ENCODE data around the gene AIF1. TPM values are rescaled to one million over a fixed set of nuclear protein-coding genes. Genes with fewer than 3 reads are reported as not detected.
A peak's percentile ranks its signal among the peaks of the same experiment; 100 is the strongest.

AIF1 gene
- total RNA-seq, 2 donors from 2014 or later, result 8.3 to 27.3 TPM

DNA sequence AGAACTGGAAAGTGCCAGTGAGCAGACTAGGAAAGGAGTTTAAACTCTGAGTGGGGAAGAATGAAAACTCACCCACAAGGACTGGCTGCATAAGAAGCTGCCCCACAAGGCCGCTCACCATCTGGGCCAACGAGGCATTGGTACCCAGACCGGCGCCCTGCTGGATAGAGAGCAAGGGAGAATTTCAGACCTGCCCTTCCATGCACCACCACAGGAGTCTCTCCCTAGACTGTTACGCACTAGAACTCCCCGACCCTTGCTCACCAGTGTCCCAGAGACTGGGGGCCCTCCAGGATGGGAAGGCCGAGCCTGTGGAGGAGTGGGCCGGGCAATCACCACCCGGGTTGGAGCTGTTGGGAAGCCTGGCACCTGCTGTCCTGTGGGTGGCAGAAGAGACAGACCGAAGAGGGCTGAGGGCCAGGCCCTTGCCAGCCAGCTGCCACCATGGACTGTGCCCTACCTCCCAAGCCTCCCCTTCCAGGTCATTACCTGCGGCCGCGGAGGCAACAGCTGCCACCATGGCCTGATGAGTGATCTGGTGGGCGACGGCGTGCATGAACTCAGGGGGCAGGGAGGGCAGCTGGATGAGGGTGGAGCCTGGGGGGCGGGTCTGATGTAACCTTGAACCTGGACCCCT lies 28.9 kb downstream of the AIF1 start:
- TF ChIP-seq, protein P1, sequence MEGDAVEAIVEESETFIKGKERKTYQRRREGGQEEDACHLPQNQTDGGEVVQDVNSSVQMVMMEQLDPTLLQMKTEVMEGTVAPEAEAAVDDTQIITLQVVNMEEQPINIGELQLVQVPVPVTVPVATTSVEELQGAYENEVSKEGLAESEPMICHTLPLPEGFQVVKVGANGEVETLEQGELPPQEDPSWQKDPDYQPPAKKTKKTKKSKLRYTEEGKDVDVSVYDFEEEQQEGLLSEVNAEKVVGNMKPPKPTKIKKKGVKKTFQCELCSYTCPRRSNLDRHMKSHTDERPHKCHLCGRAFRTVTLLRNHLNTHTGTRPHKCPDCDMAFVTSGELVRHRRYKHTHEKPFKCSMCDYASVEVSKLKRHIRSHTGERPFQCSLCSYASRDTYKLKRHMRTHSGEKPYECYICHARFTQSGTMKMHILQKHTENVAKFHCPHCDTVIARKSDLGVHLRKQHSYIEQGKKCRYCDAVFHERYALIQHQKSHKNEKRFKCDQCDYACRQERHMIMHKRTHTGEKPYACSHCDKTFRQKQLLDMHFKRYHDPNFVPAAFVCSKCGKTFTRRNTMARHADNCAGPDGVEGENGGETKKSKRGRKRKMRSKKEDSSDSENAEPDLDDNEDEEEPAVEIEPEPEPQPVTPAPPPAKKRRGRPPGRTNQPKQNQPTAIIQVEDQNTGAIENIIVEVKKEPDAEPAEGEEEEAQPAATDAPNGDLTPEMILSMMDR (IDR thresholded peaks at IDR 0.05), result no peak
- no peaks in the 10 kb centered on the region for H3K4me1 ChIP-seq
- no peaks in the 10 kb centered on the region for H3K27me3 ChIP-seq
- no peak overlapping the region for H3K27ac ChIP-seq
- peaks cover 100% of the 10 kb centered on the region for H3K36me3 ChIP-seq
- DNase-seq (ENCODE audit: low spot score), result no peak
- no peaks in the 10 kb centered on the region for H3K9me3 ChIP-seq
- H3K4me3 ChIP-seq, result no peak overlapping the region

DNA sequence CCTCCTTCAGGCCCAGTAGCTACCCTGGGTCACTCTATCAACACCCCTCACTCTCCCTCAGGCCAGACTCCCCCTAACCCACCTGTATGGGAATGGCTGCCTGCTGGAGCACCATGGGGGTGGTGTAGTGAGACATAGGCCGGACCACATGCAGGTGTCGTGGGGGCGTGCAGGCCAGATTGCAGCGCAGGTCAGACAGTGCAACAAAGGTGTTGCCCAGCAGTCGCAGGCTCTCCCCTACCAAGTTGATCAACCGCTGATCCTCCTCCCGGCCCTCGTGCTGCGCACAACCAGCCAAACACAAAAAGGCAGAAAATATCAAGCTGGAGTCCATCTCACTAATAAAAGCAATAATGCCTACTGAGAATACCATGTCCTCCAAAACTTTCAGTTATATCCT lies 30.3 kb downstream of the AIF1 start:
- TF ChIP-seq, protein P1 (IDR thresholded peaks at IDR 0.05), result no peak

DNA sequence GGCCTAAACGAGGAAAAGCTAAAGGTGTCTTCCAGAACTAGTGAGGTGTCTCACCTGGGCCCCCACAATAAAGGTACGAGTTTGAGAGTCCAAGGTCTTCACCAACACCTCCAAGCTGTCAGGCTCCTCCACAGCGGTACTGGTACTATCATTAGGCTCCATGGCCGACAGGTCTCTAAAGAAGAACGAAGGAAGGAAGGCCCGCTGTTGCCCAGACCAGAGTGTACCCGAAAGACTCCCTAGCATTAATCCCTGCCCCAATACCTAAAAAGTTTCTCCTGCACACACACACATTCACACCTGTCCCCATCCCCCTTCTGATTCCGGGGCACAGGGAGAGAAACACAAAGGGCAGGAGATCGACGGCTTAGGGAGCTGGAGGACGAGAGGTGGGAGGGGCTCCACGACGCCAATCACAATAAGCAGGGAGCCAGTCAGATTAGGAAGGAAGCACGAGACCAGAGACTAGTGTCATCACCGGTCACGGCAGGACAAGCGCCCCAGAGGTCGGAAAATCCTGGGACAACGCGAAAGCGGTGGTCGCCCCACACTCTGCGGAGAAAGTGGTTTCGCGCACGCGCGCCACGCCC lies 36.7 kb downstream of the AIF1 start:
- no peaks in the 10 kb centered on the region for H3K27me3 ChIP-seq
- H3K4me3 ChIP-seq, result peak overlapping the region; percentile 72 to 81
- TF ChIP-seq, protein P1 (IDR thresholded peaks at IDR 0.05), result no peak
- peak overlapping the region; percentile 97 to 98 for H3K27ac ChIP-seq
- H3K4me1 ChIP-seq, result peaks cover 0 to 21% of the 10 kb centered on the region in 2 donors
- H3K36me3 ChIP-seq, result peaks cover 43% of the 10 kb centered on the region
- no peaks in the 10 kb centered on the region for H3K9me3 ChIP-seq
- peak; percentile 85 for DNase-seq (ENCODE audit: low spot score)

More for the DNA sequence above, 30.3 kb downstream of the AIF1 start:
- Histone ChIP-seq H3K4me3 (no peak overlapping the region), H3K36me3 (peaks cover 100% of the 10 kb centered on the region), H3K27ac (no peak overlapping the region), H3K9me3 (no peaks in the 10 kb centered on the region), H3K27me3 (no peaks in the 10 kb centered on the region), H3K4me1 (no peaks in the 10 kb centered on the region)
- no peak for DNase-seq (ENCODE audit: low spot score)

DNA sequence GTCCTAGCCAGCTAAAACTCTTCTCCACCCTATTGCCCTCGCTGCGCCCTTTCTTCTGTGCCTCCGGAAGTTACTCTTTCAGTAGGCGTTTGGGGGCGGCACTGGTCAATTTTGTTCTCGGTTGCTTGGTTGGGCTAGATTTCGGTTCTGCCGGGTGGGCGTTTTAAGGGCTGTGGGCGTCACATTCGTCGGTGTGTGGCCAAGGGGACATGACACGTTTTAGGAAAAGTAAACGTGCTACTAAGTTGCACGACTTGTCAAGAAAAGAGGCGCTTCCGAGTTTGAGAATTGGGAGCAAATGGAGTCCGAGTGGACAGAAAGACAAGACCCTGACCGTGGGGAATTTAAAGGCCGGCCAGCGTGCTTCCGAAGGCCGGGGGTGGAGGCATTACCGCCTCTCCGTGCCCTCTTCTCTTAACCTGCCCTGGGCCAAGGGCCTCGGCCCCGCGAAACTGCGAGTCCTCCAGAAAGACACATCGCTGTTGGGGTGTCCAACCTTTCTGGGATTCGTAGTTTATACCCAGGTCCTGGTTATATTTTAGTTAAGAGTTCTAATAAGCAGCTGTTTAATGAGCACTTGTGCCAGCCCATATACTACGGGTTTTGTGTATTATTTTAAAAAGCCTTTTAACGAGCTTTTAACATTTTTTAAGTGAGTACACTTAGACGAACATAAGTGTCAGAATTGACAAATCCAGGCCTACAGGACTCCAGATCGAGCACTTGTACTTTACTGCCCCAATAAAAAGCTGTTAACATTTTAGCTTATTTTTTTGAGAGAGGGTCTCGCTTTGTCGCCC lies 38.1 kb downstream of the AIF1 start:
- no peaks in the 10 kb centered on the region for H3K9me3 ChIP-seq
- peaks cover 0 to 24% of the 10 kb centered on the region in 2 donors for H3K4me1 ChIP-seq
- peaks cover 38% of the 10 kb centered on the region for H3K36me3 ChIP-seq
- TF ChIP-seq, protein P1 (IDR thresholded peaks at IDR 0.05), result peak in 1 of 2 donors; percentile 30
- peak overlapping the region; percentile 97 to 98 for H3K27ac ChIP-seq
- H3K4me3 ChIP-seq, result peak overlapping the region; percentile 72 to 81
- DNase-seq (ENCODE audit: low spot score), result peak; percentile 93
- H3K27me3 ChIP-seq, result no peaks in the 10 kb centered on the region

DNA sequence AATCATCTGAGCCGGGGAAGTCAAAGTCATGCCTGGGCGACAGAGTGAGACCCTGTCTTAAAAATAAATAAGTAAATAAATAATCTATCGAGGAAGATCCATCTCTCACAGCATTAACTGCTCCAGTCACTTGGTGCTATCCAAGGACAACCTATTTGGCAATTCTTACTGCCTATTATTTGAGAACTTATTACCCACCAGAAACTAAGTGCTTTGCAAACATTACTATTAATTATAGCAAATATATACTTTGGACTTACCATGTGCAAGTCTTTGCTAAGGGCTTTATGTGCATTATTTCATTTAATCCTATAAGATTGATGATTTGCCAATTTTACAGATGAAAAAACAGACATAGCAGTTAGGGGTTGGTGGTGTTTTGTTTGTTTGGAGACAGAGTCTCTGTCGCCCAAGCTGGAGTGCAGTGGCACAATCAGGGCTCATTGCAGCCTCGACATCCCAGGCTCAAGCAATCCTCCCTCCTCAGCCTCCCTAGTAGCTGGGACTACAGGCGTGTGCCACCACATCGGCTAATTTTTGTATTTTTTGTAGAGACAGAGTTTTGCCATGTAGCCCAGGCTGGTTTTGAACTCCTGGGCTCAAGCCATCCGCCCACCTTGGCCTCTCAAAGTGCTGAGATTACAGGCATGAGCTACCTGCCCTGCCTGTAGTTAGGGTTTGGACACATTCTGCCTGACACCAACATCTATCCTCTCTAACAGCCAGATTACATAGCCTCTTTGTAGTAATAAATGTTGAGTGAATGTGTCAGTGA lies 39.7 kb downstream of the AIF1 start:
- Histone ChIP-seq H3K27ac (no peak overlapping the region), H3K9me3 (no peaks in the 10 kb centered on the region), H3K4me3 (no peak overlapping the region), H3K36me3 (peaks cover 24% of the 10 kb centered on the region), H3K27me3 (no peaks in the 10 kb centered on the region), H3K4me1 (peaks cover 0 to 40% of the 10 kb centered on the region in 2 donors)
- TF ChIP-seq, protein P1 (IDR thresholded peaks at IDR 0.05), result no peak
- no peak for DNase-seq (ENCODE audit: low spot score)

Data from right atrium auricular region (tissue), 2 donors.